H54 (cell line): Measurements from ENCODE around the gene UBAC1.
"Not testable (repeated sequence)": the region's sequence is repeated elsewhere in the genome, so short reads cannot be mapped to it uniquely, and the experiment has no call there.

Experiments
- DNase-seq: peaks from one replicate; pipeline ENCODE4 v3.0.0; 2011; ENCODE audit warnings: low spot score, mixed read lengths; ENCODE audit not compliant: insufficient read length
- FAIRE-seq: peaks from 3 replicates; lab custom pipeline; 2011; peaks lifted over from hg19 to GRCh38; lab: Jason Lieb, UNC
- POLR2A ChIP-seq: IDR thresholded peaks from 2 replicates; pipeline ENCODE4 v1.6.1; 2011; ENCODE audit warnings: low read depth, mild to moderate bottlenecking, low read length

UBAC1 gene

GRCh38 chr9:135978642-135979546 lies 17.7 kb upstream of the UBAC1 start:
- TF ChIP-seq POLR2A = no peak
- DNase-seq (no peak), FAIRE-seq (no peak)

GRCh38 chr9:135976944-135977343 lies 15.8 kb upstream of the UBAC1 start:
- no peak for FAIRE-seq
- no peak for DNase-seq
- TF ChIP-seq POLR2A = no peak

- TF ChIP-seq POLR2A = no peak
- no peak for DNase-seq
- FAIRE-seq = peak; percentile 62
These were observed 15.4 kb upstream of the UBAC1 start for GRCh38 chr9:135976531-135976930.

- DNase-seq = no peak
- FAIRE-seq = no peak
- no peak for TF ChIP-seq POLR2A
These were observed 14.7 kb upstream of the UBAC1 start for GRCh38 chr9:135975834-135976233.

- no peak for DNase-seq
- TF ChIP-seq POLR2A = no peak
- FAIRE-seq = no peak
These were observed 13.0 kb upstream of the UBAC1 start for GRCh38 chr9:135974220-135974573.

- FAIRE-seq = no peak
- no peak for DNase-seq
These were observed 12.4 kb upstream of the UBAC1 start for GRCh38 chr9:135973277-135974219.

GRCh38 chr9:135971892-135972291 lies 10.7 kb upstream of the UBAC1 start:
- FAIRE-seq = no peak
- TF ChIP-seq POLR2A = no peak
- no peak for DNase-seq

More at GRCh38 chr9:135973277-135974219, 12.4 kb upstream of the UBAC1 start:
- TF ChIP-seq POLR2A = no peak

- no peak for TF ChIP-seq POLR2A
These were observed 10.1 kb upstream of the UBAC1 start for GRCh38 chr9:135971111-135971766.

GRCh38 chr9:135970128-135970815 lies 9.1 kb upstream of the UBAC1 start:
- FAIRE-seq (no peak), DNase-seq (no peak)
- TF ChIP-seq POLR2A = no peak

More at GRCh38 chr9:135971111-135971766, 10.1 kb upstream of the UBAC1 start:
- DNase-seq (no peak), FAIRE-seq (no peak)

GRCh38 chr9:135969064-135969683 lies 8.0 kb upstream of the UBAC1 start:
- FAIRE-seq = no peak

GRCh38 chr9:135968601-135969000 lies 7.4 kb upstream of the UBAC1 start:
- FAIRE-seq = no peak
- no peak for TF ChIP-seq POLR2A
- DNase-seq = no peak

More at GRCh38 chr9:135969064-135969683, 8.0 kb upstream of the UBAC1 start:
- TF ChIP-seq POLR2A = no peak
- no peak for DNase-seq

GRCh38 chr9:135968083-135968476 lies 6.9 kb upstream of the UBAC1 start:
- DNase-seq = peak; percentile 63
- TF ChIP-seq POLR2A = no peak

GRCh38 chr9:135966916-135967260 lies 5.7 kb upstream of the UBAC1 start:
- DNase-seq, FAIRE-seq: not testable (repeated sequence)

More at GRCh38 chr9:135968083-135968476, 6.9 kb upstream of the UBAC1 start:
- peak; percentile 50 for FAIRE-seq
